Astrocyte of the spinal cord (primary cell): ENCODE results near the gene APLP2.

ENCODE experiments used
- DNase-seq: peaks from one replicate; pipeline ENCODE4 v3.0.0; 2011; ENCODE audit warnings: low read depth, low spot score
- H3K4me3 ChIP-seq: 2 replicates; pipeline ENCODE4 v1.5.1; 2011; ENCODE audit warnings: low read depth, mild to moderate bottlenecking, low read length, moderate library complexity
- CTCF ChIP-seq: IDR thresholded peaks from 2 replicates; pipeline ENCODE4 v1.5.1; 2012; ENCODE audit warnings: low read depth, mild to moderate bottlenecking, low read length, inconsistent platforms
- in situ Hi-C: cut with HindIII; loops from 2 replicates; pipeline ENCODE4 v1.10.0; 2017; ENCODE audit warnings: low sequenced_read_pairs

Gene APLP2

GRCh38 chr11:130160498-130161155 is 90.9 kb downstream of the APLP2 start:
- no peak for TF ChIP-seq CTCF
- in situ Hi-C loops = no loop called here
- no peak overlapping the region for H3K4me3 ChIP-seq
- DNase-seq = no peak

- in situ Hi-C loops = no loop called here
- TF ChIP-seq CTCF = no peak
- H3K4me3 ChIP-seq = no peak overlapping the region
- DNase-seq = no peak
Measured at GRCh38 chr11:130161441-130162145, 91.9 kb downstream of the APLP2 start.

- H3K4me3 ChIP-seq = no peak overlapping the region
- no peak for DNase-seq
- in situ Hi-C loops = no loop called here
- no peak for TF ChIP-seq CTCF
Measured at GRCh38 chr11:130162733-130163132, 93.0 kb downstream of the APLP2 start.

GRCh38 chr11:130163346-130164220 is 93.9 kb downstream of the APLP2 start:
- no peak for DNase-seq
- no peak for TF ChIP-seq CTCF
- in situ Hi-C loops = no loop called here
- no peak overlapping the region for H3K4me3 ChIP-seq

- H3K4me3 ChIP-seq = no peak overlapping the region
- no peak for DNase-seq
- no peak for TF ChIP-seq CTCF
- in situ Hi-C loops = no loop called here
Measured at GRCh38 chr11:130164221-130164570, 94.5 kb downstream of the APLP2 start.

- in situ Hi-C loops = no loop called here
- no peak for DNase-seq
Measured at GRCh38 chr11:130165601-130166456, 96.1 kb downstream of the APLP2 start.

More at GRCh38 chr11:130165601-130166456, 96.1 kb downstream of the APLP2 start:
- no peak for TF ChIP-seq CTCF
- no peak overlapping the region for H3K4me3 ChIP-seq
